ENCODE data around the gene ENAM. TPM values are rescaled to one million over a fixed set of nuclear protein-coding genes. Genes with fewer than 3 reads are reported as not detected.

Gene ENAM
- total and polyA plus RNA-seq, 2 of the 8 experiments (the other 6 are each of a cell fraction or from before 2014, with no cell fraction given), result not detected

DNA sequence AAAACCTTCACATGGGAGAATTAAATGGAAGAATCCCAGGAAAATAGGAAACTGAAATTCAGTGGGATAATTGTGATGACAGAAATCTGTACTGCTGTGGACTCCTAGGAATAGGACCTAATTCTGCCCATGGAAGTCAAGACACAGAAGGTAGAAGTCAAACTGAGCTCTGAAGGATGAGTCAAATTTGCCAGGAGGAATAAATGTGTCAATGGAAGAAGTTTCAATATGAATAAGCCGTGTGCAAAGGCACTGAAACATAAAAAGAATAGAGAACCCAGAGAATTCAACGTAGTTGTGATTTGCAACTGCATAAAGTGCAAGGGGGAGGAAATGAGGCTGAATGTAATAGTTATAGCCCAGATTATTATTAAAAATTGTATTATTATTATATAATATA is 11.6 kb downstream of the ENAM start:
- H2BK120ac ChIP-seq (replicated peaks; ENCODE audit: low read depth, low read length), result no peak overlapping the region
- CTCF ChIA-PET (ENCODE audit: partially characterized antibody), result no interaction called here
- FAIRE-seq, result no peak
- TF ChIP-seq, protein P1, sequence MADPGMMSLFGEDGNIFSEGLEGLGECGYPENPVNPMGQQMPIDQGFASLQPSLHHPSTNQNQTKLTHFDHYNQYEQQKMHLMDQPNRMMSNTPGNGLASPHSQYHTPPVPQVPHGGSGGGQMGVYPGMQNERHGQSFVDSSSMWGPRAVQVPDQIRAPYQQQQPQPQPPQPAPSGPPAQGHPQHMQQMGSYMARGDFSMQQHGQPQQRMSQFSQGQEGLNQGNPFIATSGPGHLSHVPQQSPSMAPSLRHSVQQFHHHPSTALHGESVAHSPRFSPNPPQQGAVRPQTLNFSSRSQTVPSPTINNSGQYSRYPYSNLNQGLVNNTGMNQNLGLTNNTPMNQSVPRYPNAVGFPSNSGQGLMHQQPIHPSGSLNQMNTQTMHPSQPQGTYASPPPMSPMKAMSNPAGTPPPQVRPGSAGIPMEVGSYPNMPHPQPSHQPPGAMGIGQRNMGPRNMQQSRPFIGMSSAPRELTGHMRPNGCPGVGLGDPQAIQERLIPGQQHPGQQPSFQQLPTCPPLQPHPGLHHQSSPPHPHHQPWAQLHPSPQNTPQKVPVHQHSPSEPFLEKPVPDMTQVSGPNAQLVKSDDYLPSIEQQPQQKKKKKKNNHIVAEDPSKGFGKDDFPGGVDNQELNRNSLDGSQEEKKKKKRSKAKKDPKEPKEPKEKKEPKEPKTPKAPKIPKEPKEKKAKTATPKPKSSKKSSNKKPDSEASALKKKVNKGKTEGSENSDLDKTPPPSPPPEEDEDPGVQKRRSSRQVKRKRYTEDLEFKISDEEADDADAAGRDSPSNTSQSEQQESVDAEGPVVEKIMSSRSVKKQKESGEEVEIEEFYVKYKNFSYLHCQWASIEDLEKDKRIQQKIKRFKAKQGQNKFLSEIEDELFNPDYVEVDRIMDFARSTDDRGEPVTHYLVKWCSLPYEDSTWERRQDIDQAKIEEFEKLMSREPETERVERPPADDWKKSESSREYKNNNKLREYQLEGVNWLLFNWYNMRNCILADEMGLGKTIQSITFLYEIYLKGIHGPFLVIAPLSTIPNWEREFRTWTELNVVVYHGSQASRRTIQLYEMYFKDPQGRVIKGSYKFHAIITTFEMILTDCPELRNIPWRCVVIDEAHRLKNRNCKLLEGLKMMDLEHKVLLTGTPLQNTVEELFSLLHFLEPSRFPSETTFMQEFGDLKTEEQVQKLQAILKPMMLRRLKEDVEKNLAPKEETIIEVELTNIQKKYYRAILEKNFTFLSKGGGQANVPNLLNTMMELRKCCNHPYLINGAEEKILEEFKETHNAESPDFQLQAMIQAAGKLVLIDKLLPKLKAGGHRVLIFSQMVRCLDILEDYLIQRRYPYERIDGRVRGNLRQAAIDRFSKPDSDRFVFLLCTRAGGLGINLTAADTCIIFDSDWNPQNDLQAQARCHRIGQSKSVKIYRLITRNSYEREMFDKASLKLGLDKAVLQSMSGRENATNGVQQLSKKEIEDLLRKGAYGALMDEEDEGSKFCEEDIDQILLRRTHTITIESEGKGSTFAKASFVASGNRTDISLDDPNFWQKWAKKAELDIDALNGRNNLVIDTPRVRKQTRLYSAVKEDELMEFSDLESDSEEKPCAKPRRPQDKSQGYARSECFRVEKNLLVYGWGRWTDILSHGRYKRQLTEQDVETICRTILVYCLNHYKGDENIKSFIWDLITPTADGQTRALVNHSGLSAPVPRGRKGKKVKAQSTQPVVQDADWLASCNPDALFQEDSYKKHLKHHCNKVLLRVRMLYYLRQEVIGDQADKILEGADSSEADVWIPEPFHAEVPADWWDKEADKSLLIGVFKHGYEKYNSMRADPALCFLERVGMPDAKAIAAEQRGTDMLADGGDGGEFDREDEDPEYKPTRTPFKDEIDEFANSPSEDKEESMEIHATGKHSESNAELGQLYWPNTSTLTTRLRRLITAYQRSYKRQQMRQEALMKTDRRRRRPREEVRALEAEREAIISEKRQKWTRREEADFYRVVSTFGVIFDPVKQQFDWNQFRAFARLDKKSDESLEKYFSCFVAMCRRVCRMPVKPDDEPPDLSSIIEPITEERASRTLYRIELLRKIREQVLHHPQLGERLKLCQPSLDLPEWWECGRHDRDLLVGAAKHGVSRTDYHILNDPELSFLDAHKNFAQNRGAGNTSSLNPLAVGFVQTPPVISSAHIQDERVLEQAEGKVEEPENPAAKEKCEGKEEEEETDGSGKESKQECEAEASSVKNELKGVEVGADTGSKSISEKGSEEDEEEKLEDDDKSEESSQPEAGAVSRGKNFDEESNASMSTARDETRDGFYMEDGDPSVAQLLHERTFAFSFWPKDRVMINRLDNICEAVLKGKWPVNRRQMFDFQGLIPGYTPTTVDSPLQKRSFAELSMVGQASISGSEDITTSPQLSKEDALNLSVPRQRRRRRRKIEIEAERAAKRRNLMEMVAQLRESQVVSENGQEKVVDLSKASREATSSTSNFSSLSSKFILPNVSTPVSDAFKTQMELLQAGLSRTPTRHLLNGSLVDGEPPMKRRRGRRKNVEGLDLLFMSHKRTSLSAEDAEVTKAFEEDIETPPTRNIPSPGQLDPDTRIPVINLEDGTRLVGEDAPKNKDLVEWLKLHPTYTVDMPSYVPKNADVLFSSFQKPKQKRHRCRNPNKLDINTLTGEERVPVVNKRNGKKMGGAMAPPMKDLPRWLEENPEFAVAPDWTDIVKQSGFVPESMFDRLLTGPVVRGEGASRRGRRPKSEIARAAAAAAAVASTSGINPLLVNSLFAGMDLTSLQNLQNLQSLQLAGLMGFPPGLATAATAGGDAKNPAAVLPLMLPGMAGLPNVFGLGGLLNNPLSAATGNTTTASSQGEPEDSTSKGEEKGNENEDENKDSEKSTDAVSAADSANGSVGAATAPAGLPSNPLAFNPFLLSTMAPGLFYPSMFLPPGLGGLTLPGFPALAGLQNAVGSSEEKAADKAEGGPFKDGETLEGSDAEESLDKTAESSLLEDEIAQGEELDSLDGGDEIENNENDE (IDR thresholded peaks at IDR 0.05; ENCODE audit: insufficient replicate concordance, low read length), result no peak

More for the DNA sequence above, 11.6 kb downstream of the ENAM start:
- H4K20me1 ChIP-seq (replicated peaks in 1 of 2; ENCODE audit: control insufficient read depth in 1 of 2, insufficient read depth in 2 of 2, low read length in 2 of 2), result no peaks in the 10 kb centered on the region
- WGBS, 2 experiments (ENCODE audit: extremely low coverage in 1 of 2, insufficient coverage in 1 of 2, insufficient read length in 1 of 2, insufficient replicate concordance in 2 of 2, low coverage in 1 of 2, low lambda C conversion rate in 2 of 2, missing lambda C conversion rate in 1 of 2), result 79% methylated on average over 2 of the region's 2 CpGs; no CpG with 5 or more reads in 1 of the 2 experiments
- H3K9ac ChIP-seq (replicated peaks in 1 of 4; ENCODE audit: extremely low read depth in 1 of 4, low read depth in 3 of 4, low read length in 3 of 4), result no peak overlapping the region
- no peak overlapping the region for H3K23ac ChIP-seq (ENCODE audit: insufficient read length)
- no peak overlapping the region for H2BK20ac ChIP-seq (ENCODE audit: low read length)
- H3K27me3 ChIP-seq (replicated peaks in 1 of 4; ENCODE audit: control insufficient read depth in 3 of 4, extremely low read depth in 1 of 4, insufficient read depth in 3 of 4, low read length in 3 of 4), result no peaks in the 10 kb centered on the region
- H2BK5ac ChIP-seq (ENCODE audit: low read depth, low read length), result no peak overlapping the region
- no peak overlapping the region for H2AK5ac ChIP-seq (ENCODE audit: low read depth, low read length)
- POLR2A ChIA-PET (ENCODE audit: partially characterized antibody), result no interaction called here
- H3K79me1 ChIP-seq (ENCODE audit: low read depth, low read length), result no peaks in the 10 kb centered on the region
- no peak for DNase-seq (ENCODE audit: low read depth in 1 of 2, low spot score in 2 of 2)
- no peak overlapping the region for H4K8ac ChIP-seq (ENCODE audit: extremely low read depth, insufficient read depth, low read length)
- H3K79me2 ChIP-seq (ENCODE audit: control insufficient read depth in 1 of 2, insufficient read depth in 2 of 2, low read length in 2 of 2), result no peaks in the 10 kb centered on the region
- no peak overlapping the region for H3K4me2 ChIP-seq (ENCODE audit: insufficient read depth in 1 of 2, low read depth in 2 of 2, low read length in 2 of 2)
- no peak overlapping the region for H3K56ac ChIP-seq (replicated peaks; ENCODE audit: insufficient read length, low read depth, low read length)
- H3K18ac ChIP-seq (ENCODE audit: extremely low read depth, low read length), result no peak overlapping the region
- no peak overlapping the region for H4K91ac ChIP-seq (replicated peaks; ENCODE audit: insufficient read length, low read length)
- no peak overlapping the region for H2AFZ ChIP-seq (ENCODE audit: low read length)
- no peak overlapping the region for H3K4ac ChIP-seq (replicated peaks; ENCODE audit: insufficient read length, low read depth, low read length)
- H3K14ac ChIP-seq (ENCODE audit: insufficient read length), result no peak overlapping the region
- no peak overlapping the region for H2BK12ac ChIP-seq (ENCODE audit: low read depth, low read length)
- H4K5ac ChIP-seq (ENCODE audit: insufficient read length, low read depth, low read length), result no peak overlapping the region
- no peaks in the 10 kb centered on the region; a peak in 1 of 4 replicates for H3K9me3 ChIP-seq (ENCODE audit: insufficient read depth in 2 of 2, low read depth in 1 of 2, low read length in 1 of 2)
- H3K4me1 ChIP-seq (replicated peaks in 1 of 4; ENCODE audit: control insufficient read depth in 3 of 4, insufficient read depth in 4 of 4, low read length in 3 of 4), result no peaks in the 10 kb centered on the region
- no peak overlapping the region for H2BK15ac ChIP-seq (ENCODE audit: low read length)
- no peak overlapping the region for H3K27ac ChIP-seq (ENCODE audit: low read depth, low read length)
- no peak overlapping the region for H3K4me3 ChIP-seq (ENCODE audit: extremely low read depth in 1 of 4, insufficient read depth in 2 of 4, low read depth in 3 of 4, low read length in 4 of 4)
- no peaks in the 10 kb centered on the region for H3K36me3 ChIP-seq (ENCODE audit: control insufficient read depth in 2 of 4, insufficient read depth in 4 of 4, low read length in 3 of 4)
- H3K23me2 ChIP-seq (ENCODE audit: low read depth, low read length), result no peaks in the 10 kb centered on the region

Measured in H1 (cell line).